H9 (cell line): ENCODE measurements around the gene TBC1D28. TPM values are rescaled to one million over a fixed set of nuclear protein-coding genes. Genes with fewer than 3 reads are reported as not detected.
"Not testable (repeated sequence)": the region's sequence is repeated elsewhere in the genome, so short reads cannot be mapped to it uniquely, and the experiment has no call there.

Experiments used
- DNase-seq: peaks from one replicate; pipeline ENCODE4 v3.0.0-alpha.2; 2017
- H2AFZ ChIP-seq: one replicate; pipeline ENCODE4 v1.6.1; 2013; ENCODE audit warnings: mild to moderate bottlenecking, low read length, control low read depth, moderate library complexity
- H2AK5ac ChIP-seq: 2 replicates; pipeline ENCODE4 v1.6.1; 2013; ENCODE audit warnings: low read length, control low read depth, mixed read lengths; ENCODE audit not compliant: insufficient read length
- H2BK120ac ChIP-seq: one replicate; pipeline ENCODE4 v1.6.1; 2013; ENCODE audit warnings: low read depth, mild to moderate bottlenecking, low read length, control low read depth, inconsistent platforms; ENCODE audit not compliant: poor library complexity, severe bottlenecking
- H2BK12ac ChIP-seq: 2 replicates; pipeline ENCODE4 v1.6.1; 2013; ENCODE audit warnings: low read length, control low read depth, mixed read lengths, low read depth; ENCODE audit not compliant: insufficient read length
- H2BK15ac ChIP-seq: 2 replicates; pipeline ENCODE4 v1.6.1; 2013; ENCODE audit warnings: low read depth, low read length, control low read depth
- H2BK20ac ChIP-seq: one replicate; pipeline ENCODE4 v1.6.1; 2013; ENCODE audit warnings: low read depth, mild to moderate bottlenecking, low read length, control low read depth, inconsistent platforms; ENCODE audit not compliant: poor library complexity, severe bottlenecking
- H2BK5ac ChIP-seq: 2 replicates; pipeline ENCODE4 v1.6.1; 2013; ENCODE audit warnings: low read length, control low read depth, mixed read lengths; ENCODE audit not compliant: insufficient read length
- H3K14ac ChIP-seq: 2 replicates; pipeline ENCODE4 v1.6.1; 2013; ENCODE audit warnings: low read length, control low read depth; ENCODE audit not compliant: insufficient read depth
- H3K18ac ChIP-seq: 2 replicates; pipeline ENCODE4 v1.6.1; 2013; ENCODE audit warnings: low read depth, mild to moderate bottlenecking, mixed read lengths, low read length, control low read depth; ENCODE audit not compliant: insufficient read length
- H3K23ac ChIP-seq: 2 replicates; pipeline ENCODE4 v1.6.1; 2013; ENCODE audit warnings: low read length, control low read depth, mixed read lengths, low read depth; ENCODE audit not compliant: insufficient read length
- H3K23me2 ChIP-seq: 2 replicates; pipeline ENCODE4 v1.6.1; 2013; ENCODE audit warnings: low read depth, mild to moderate bottlenecking, mixed read lengths, low read length, control low read depth; ENCODE audit not compliant: insufficient read length, poor library complexity, severe bottlenecking
- H3K27ac ChIP-seq: 2 replicates; pipeline ENCODE4 v1.5.1; 2013; ENCODE audit warnings: low read length, control low read depth, mixed read lengths, low read depth; ENCODE audit not compliant: insufficient read length
- H3K27me3 ChIP-seq: 2 replicates; pipeline ENCODE4 v1.6.1; 2013; ENCODE audit warnings: low read length, control low read depth, inconsistent platforms; ENCODE audit not compliant: insufficient read depth
- H3K4ac ChIP-seq: 2 replicates; pipeline ENCODE4 v1.6.1; 2013; ENCODE audit warnings: low read depth, mild to moderate bottlenecking, control low read depth, inconsistent platforms, low read length, moderate library complexity
- H3K4me1 ChIP-seq: 2 replicates; pipeline ENCODE4 v1.6.1; 2013; ENCODE audit warnings: low read length, control low read depth, inconsistent platforms; ENCODE audit not compliant: insufficient read depth
- H3K4me2 ChIP-seq: 2 replicates; pipeline ENCODE4 v1.6.1; 2013; ENCODE audit warnings: low read length, control low read depth, mixed read lengths; ENCODE audit not compliant: insufficient read length, insufficient read depth
- H3K56ac ChIP-seq: 2 replicates; pipeline ENCODE4 v1.6.1; 2013; ENCODE audit warnings: low read depth, mild to moderate bottlenecking, mixed read lengths, low read length, control low read depth; ENCODE audit not compliant: insufficient read length
- H3K79me1 ChIP-seq: 2 replicates; pipeline ENCODE4 v1.6.1; 2013; ENCODE audit warnings: low read depth, mild to moderate bottlenecking, moderate library complexity, low read length, control low read depth, inconsistent platforms; ENCODE audit not compliant: insufficient read depth, poor library complexity, severe bottlenecking
- H3K79me2 ChIP-seq: 2 replicates; pipeline ENCODE4 v1.6.1; 2013; ENCODE audit warnings: low read length, control low read depth, inconsistent platforms; ENCODE audit not compliant: insufficient read depth
- H3K9ac ChIP-seq: 2 replicates; pipeline ENCODE4 v1.6.1; 2013; ENCODE audit warnings: low read length, control low read depth, mixed read lengths; ENCODE audit not compliant: insufficient read length; ENCODE audit errors: extremely low read depth
- H3K9me3 ChIP-seq: one replicate; pipeline ENCODE4 v1.6.1; 2013; ENCODE audit warnings: low read depth, low read length, inconsistent platforms; ENCODE audit not compliant: control insufficient read depth
- H3T11ph ChIP-seq: one replicate; pipeline ENCODE4 v1.6.1; 2013; ENCODE audit warnings: mild to moderate bottlenecking, low read length, control low read depth, inconsistent platforms
- H4K20me1 ChIP-seq: one replicate; pipeline ENCODE4 v1.6.1; 2013; ENCODE audit not compliant: control insufficient read depth, insufficient read length, insufficient read depth
- H4K5ac ChIP-seq: 2 replicates; pipeline ENCODE4 v1.6.1; 2013; ENCODE audit warnings: low read depth, mild to moderate bottlenecking, mixed read lengths, low read length, control low read depth; ENCODE audit not compliant: insufficient read length
- H4K8ac ChIP-seq: replicated peaks from 2 replicates; pipeline ENCODE4 v1.6.1; 2013; ENCODE audit warnings: low read length, control low read depth, mixed read lengths, low read depth; ENCODE audit not compliant: insufficient read length
- H4K91ac ChIP-seq: 2 replicates; pipeline ENCODE4 v1.6.1; 2013; ENCODE audit warnings: low read depth, mild to moderate bottlenecking, moderate library complexity, mixed read lengths, low read length, control low read depth; ENCODE audit not compliant: insufficient read length
- H3K27ac Mint-ChIP-seq, 3 experiments: 2 replicates in 2 of 3; 3 replicates in 1 of 3; pipeline ENCODE4 v1.8.0; 2020 to 2021; ENCODE audit warnings: mixed read lengths in 3 of 3, mild to moderate bottlenecking in 1 of 3, moderate library complexity in 1 of 3
- H3K27me3 Mint-ChIP-seq: 2 replicates; pipeline ENCODE4 v1.8.0; 2021; ENCODE audit warnings: low read depth, mild to moderate bottlenecking, moderate library complexity, mixed read lengths
- H3K36me3 Mint-ChIP-seq, 3 experiments: 2 replicates in 2 of 3; 3 replicates in 1 of 3; pipeline ENCODE4 v1.8.0; 2020 to 2021; ENCODE audit warnings: low read depth in 3 of 3, mixed read lengths in 3 of 3; ENCODE audit not compliant: insufficient read depth in 1 of 3
- H3K4me1 Mint-ChIP-seq, 2 experiments: 2 replicates each; pipeline ENCODE4 v1.8.0; 2020; ENCODE audit warnings: mixed read lengths in 2 of 2
- H3K4me3 Mint-ChIP-seq, 2 experiments: 2 replicates in 1 of 2; 3 replicates in 1 of 2; pipeline ENCODE4 v1.8.0; 2020 to 2021; ENCODE audit warnings: mild to moderate bottlenecking in 2 of 2, mixed read lengths in 2 of 2, moderate library complexity in 1 of 2
- H3K9me3 Mint-ChIP-seq, 2 experiments: 2 replicates in 1 of 2; 3 replicates in 1 of 2; pipeline ENCODE4 v1.8.0; 2020; ENCODE audit warnings: mild to moderate bottlenecking in 2 of 2, mixed read lengths in 2 of 2, moderate library complexity in 1 of 2
- WGBS: extraction: QIAGEN DNeasy Blood & Tissue Kit; methylation state at CpG from one replicate; pipeline ENCODE4 v1.1.7; 2013; ENCODE audit warnings: missing lambda C conversion rate, low lambda C conversion rate, mixed read lengths; ENCODE audit not compliant: insufficient read length; ENCODE audit errors: extremely low coverage; 5-methylcytosine and 5-hydroxymethylcytosine counted together
- long read RNA-seq: library from polyadenylated mRNA; unstranded; transcript quantifications from one replicate; pipeline ENCODE4 v2.0.0, GENCODE V29; 2020
- total RNA-seq: library from RNA; stranded (reverse); gene quantifications from 2 replicates; pipeline ENCODE4 v1.2.1, GENCODE V29; 2021

Gene TBC1D28
- 0.24 and 0.61 TPM in 2 replicates for total RNA-seq
- long read RNA-seq, result 0 reads

GRCh38 chr17:18644291-18644690 is at the start of gene TBC1D28:
TSS of gene TBC1D28 (minus strand) at chr17:18644391. CDS start at chr17:18641352, 3,039 bp downstream.
- H3K23me2 ChIP-seq, H3K36me3 Mint-ChIP-seq, DNase-seq, H3K14ac ChIP-seq, H3K9ac ChIP-seq, H3K9me3 ChIP-seq, H3K27ac ChIP-seq, H3K27me3 Mint-ChIP-seq, H3K9me3 Mint-ChIP-seq, H3K56ac ChIP-seq, H3K27me3 ChIP-seq, H4K5ac ChIP-seq, H2BK5ac ChIP-seq, H3K18ac ChIP-seq, H2BK120ac ChIP-seq, H3T11ph ChIP-seq, H3K4me2 ChIP-seq, H2AK5ac ChIP-seq, H2BK15ac ChIP-seq, H3K79me1 ChIP-seq, H3K4me3 Mint-ChIP-seq, H4K91ac ChIP-seq, H2BK20ac ChIP-seq, H3K4me1 Mint-ChIP-seq, H3K79me2 ChIP-seq, H2BK12ac ChIP-seq, H4K8ac ChIP-seq, H3K4me1 ChIP-seq, H4K20me1 ChIP-seq, H2AFZ ChIP-seq, H3K27ac Mint-ChIP-seq, H3K23ac ChIP-seq, H3K4ac ChIP-seq: not testable (repeated sequence)
- WGBS, result no CpG with 5 or more reads among the region's 9 CpGs

- not testable (repeated sequence) for H3K23ac ChIP-seq, H2BK120ac ChIP-seq, H3K18ac ChIP-seq, H3K23me2 ChIP-seq, H3K27me3 ChIP-seq, H3K4me1 ChIP-seq, H2BK15ac ChIP-seq, H4K91ac ChIP-seq, H3K9me3 Mint-ChIP-seq, H3K79me2 ChIP-seq, H2BK20ac ChIP-seq, H3K4me1 Mint-ChIP-seq, H3K14ac ChIP-seq, H3T11ph ChIP-seq, H2AK5ac ChIP-seq, H3K27me3 Mint-ChIP-seq, H4K20me1 ChIP-seq, H3K9ac ChIP-seq, H3K27ac ChIP-seq, H3K4me2 ChIP-seq, H2AFZ ChIP-seq, H3K4ac ChIP-seq, H4K8ac ChIP-seq, H4K5ac ChIP-seq, H3K56ac ChIP-seq, H3K79me1 ChIP-seq, H2BK12ac ChIP-seq, H2BK5ac ChIP-seq, DNase-seq, H3K9me3 ChIP-seq
- H3K27ac Mint-ChIP-seq, result 0 out of 7 replicates have a peak overlapping the region, but pooled peaks of 1 of the 3 experiments have one; percentile 56
- H3K4me3 Mint-ChIP-seq, result peak overlapping the region; percentile 78 to 86
- H3K36me3 Mint-ChIP-seq, result peaks cover 19 to 21% (median 20%) of the 10 kb centered on the region in 3 experiments
- whole genome bisulfite sequencing, result no CpG with 5 or more reads among the region's 3 CpGs
Measured at GRCh38 chr17:18682668-18683067, 38.5 kb upstream of the TBC1D28 start.
